NCI-H524 (cell line): ENCODE measurements around the gene QARS1.

Experiments
- DNase-seq, 2 experiments: peaks; one replicate each; lab custom pipeline; 2025; lab: John Stamatoyannopoulos, UW

Gene QARS1

DNA sequence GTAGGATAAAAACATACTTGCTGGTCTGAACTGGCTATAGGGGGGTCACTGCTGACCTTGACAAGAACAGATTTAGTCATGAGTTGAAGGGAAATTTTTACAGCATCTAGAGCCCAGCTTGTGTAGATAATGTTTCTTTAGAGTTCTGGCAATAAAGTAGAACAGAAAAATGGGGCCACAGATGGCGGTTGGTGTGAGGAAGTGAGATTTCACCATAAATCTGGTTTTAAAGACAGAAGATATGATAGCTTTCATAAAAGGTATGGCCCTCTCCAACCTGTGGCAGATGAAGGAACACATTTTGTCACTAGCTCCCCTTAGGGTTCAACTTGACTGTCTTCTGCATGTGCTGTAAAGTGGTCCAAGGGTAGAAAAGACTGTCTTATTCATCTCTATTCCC is 51.0 kb downstream of the QARS1 start:
- no peak for DNase-seq
